IPS DF 4.7 (cell line): ENCODE measurements around the gene PURA.

Source experiments
- DNase-seq: peaks from one replicate; pipeline ENCODE4 v3.0.0-alpha.2; 2013; ENCODE audit warnings: low spot score; ENCODE audit errors: extremely low read depth

Gene PURA

DNA sequence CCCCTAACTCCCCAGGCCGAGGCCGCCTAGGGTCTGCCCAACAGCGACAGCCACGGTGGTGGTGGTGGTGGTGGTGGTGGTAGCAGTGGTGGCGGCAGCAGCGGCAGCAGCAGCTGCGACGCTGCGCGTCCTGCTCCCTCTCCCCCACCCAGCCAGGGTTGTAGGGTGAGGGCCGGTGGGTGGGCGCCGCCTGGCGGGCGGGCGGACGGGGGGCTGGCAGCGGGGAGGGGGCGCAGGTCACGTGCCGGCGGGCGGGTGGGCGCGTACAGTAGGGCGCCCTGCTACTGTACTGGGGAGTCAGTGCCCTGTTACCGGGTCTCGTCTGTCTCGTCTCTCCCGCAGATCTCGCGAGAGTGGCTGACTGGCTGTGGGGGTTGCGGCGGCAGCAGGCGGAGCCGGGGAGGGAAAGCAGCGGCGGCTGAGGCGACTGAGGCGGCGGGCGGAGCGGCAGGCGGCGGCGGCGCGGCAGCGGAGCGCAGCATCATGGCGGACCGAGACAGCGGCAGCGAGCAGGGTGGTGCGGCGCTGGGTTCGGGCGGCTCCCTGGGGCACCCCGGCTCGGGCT is at the start of gene PURA:
Gene PURA, plus strand, starts transcription at position 411 of the 565 bp plus-strand sequence. Its CDS starts 73 bp downstream, at position 484.
- DNase-seq = no peak

GRCh38 chr5:140072812-140073211 is 41.1 kb upstream of the PURA start:
- no peak for DNase-seq

DNA sequence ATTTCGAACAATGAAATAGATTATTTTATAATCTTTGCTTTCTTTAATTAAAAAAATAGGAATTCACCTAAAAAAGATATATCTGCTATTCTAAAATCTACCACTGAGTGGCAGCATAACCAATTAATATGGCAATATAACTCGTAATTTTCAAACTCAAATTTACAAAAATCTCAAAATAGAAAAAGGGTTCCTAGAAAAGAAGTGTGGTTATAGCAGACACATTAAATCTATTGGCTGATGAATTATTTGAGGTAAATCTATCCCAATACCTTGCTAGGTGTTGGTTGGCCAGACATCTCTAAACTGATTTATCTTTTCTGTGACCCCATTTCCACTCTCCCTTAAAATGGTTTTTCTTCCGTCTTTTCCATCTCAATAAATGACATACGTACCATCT is 40.6 kb upstream of the PURA start:
- no peak for DNase-seq

DNA sequence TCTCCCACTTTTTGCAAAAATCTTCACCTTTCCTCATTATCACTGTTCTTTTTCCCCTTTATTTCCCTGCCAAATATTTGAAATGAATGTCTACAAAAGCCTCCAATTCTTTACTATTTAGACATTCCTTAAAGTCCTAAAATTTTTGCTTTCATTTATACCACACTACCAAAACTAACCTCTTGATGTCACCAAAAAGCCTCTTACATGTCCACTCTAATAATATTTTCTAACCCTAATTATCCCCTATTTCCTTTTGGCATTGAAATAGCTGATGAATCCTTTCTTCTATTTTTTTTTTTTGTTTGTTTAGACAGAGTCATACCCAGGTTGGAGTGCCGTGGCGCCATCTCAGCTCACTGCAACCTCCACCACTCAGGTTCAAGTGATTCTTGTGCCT is 38.5 kb upstream of the PURA start:
- DNase-seq = no peak

- no peak for DNase-seq
Observed at GRCh38 chr5:140076142-140076541, 37.8 kb upstream of the PURA start.

- DNase-seq = no peak
Observed at GRCh38 chr5:140076788-140077187, 37.1 kb upstream of the PURA start.

- no peak for DNase-seq
Observed at GRCh38 chr5:140083120-140083519, 30.8 kb upstream of the PURA start.

DNA sequence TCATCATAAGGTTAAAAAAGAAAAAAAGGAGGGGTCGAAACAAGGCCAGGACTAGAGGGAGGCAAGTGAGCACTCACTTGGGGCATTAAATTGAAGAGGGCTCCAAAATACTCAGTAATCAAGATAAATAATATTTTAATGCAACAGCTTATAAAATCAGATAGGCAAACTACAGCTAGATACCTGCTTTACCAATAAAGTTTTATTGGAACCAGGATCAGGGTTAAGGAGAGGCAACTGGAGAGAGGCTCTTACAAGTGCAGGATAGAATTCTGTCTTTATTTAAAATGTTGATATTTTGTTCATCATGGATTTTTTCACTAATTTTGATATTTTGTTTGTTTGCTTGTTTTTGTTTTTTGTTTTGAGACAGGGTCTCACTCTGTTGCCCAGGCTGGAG is 30.3 kb upstream of the PURA start:
- no peak for DNase-seq

DNA sequence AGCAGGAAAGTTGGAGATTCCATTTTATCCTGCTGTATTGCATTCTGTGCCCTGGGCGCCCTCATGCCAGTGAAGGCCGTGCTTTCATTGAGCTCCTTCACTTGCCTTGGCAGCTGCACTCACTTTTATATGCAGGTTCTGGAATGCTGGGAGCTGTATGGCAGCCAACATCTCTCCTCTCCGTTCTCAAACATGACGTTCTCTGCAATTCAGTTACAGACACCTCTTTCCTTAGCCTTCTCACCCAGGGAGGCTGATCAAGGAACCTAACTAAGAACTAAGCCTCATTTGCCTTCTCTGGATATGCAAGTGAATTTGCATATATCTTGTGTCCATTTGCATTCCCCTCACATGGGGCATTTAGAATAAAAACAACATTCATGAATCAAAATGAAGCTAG is 29.4 kb upstream of the PURA start:
- DNase-seq = no peak

GRCh38 chr5:140090251-140090650 is 23.7 kb upstream of the PURA start:
- DNase-seq = no peak

DNA sequence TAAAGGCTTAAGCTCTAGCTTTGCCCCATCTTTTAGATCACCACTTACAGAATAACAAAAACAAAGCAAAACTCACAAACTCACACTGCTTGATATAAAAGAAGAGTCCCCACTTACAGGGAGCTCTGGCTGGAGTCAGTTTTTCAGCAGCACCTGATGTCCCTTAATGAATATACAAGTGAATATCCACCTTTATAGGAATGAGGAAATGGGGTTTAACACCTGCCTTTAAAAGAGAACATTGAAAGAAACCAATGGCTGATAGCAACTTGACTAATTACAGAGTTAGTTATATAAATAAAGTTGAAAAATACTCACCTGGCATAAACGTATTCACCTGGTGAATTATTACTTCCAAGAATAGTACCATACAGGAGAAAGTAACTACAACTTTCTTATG is 20.7 kb upstream of the PURA start:
- DNase-seq = no peak

DNA sequence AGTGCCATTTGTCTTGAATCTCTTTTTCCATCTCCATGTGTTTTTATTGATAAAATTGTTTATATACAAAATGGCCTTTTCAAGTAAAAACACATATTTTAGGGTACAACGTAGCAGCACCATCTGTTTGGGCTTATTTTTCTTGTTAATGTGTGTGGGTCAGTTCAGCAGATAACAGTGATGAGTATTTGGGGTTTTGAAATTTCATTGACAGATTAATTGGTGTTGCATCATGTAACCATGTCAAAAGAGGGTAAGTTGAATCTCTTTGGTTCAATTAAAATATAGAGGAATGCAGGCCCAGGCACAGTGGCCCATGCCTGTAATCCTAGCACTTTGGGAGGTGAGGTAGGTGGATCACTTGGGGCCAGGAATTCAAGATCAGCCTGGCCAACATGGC is 20.0 kb upstream of the PURA start:
- DNase-seq = no peak

GRCh38 chr5:140094889-140095288 is 19.0 kb upstream of the PURA start:
- no peak for DNase-seq

DNA sequence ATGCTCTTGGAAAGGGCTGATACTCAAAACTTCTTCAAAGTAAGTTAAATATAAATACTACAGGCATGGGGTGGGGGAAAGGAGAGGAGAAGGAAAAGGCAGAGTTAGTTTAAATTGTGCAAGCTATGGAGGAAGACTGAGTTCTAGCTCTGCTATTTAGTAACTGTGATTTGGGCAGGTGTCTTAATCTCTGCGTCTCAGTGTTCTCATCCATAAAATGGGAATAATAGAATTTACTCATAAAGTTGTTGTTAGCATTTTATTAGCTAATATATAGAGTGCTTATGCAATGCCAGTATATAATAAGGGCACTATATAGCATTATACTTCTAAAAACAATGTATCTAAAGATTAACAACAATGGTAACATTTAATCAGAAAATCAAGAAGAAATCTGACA is 12.7 kb upstream of the PURA start:
- no peak for DNase-seq

DNA sequence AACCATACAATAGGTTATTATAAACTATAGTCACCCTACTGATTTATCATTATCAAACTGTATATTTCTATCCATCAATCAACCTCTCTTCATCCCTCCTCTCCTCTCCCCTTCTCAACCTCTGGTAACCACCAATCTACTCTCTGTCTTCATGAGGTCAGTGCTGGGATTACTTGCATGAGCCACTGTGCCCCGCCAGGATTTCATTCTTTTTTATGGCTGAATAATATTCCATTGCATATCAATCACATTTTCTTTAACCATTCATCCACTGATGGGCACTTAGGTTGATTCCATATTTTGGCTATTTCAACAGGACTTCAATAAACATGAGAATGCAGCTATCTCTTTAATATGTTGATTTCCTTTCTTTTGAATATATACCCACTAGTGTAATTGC is 10.8 kb upstream of the PURA start:
- DNase-seq = no peak

DNA sequence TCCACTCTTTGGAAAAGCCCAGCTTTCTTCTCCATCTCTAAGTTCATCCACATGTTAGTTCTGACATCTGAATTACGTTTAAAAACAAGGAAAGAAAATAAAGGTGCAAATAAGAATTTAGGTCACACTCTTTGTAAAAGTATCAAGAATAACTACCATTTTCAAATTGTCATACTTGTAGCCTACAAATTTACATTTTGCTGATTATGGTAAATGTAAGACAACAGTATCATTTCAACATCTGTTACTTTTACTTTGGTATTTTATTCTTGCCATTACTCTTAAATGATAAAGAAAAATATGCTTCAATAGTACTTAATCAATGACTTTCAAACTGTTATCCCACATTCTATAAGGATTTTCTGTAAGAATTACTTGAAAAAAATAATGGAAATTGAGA is 9.8 kb upstream of the PURA start:
- DNase-seq = no peak

DNA sequence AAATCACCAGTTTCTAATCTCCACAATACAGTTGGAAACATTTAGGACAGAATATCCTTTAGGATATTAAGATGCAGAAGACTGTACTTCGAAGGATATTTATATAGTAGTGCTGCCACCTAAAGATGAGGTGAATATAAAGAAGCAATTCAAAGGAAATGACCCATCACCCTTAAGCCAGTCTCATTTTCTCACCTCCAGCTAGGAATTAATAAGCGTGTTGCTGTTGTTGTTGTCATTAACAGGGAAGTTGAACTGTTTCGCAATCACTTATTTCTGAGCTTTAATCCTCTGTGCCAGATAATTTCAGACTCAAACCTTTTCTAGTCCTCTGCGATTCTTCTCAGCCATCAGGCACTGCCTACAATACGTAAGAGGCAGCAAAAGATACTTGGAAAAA is 7.8 kb upstream of the PURA start:
- DNase-seq = no peak

DNA sequence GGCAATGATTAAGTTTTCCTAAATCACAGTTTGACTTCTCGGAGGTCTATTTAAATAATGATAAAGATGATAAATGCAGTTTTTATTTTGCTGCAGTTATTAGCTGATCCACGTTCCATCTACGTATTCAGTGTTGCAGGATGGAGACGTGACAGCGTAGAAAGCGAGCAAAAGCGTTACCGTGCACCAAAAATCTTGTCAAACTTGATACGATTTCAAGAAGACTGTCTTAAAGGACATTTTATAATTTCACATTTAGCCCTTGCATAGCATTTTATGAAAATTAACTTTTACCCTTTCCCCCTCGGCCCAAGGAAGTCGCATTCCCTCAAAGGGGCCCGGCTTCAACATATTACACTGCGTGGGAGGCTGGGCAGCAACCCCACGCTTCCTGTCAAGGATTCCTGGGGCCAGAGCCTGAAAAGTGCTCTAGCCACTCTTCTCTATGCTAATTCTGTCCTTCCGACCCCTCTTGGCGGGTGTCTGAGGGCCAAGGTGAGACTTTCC is 7.1 kb upstream of the PURA start:
- no peak for DNase-seq

DNA sequence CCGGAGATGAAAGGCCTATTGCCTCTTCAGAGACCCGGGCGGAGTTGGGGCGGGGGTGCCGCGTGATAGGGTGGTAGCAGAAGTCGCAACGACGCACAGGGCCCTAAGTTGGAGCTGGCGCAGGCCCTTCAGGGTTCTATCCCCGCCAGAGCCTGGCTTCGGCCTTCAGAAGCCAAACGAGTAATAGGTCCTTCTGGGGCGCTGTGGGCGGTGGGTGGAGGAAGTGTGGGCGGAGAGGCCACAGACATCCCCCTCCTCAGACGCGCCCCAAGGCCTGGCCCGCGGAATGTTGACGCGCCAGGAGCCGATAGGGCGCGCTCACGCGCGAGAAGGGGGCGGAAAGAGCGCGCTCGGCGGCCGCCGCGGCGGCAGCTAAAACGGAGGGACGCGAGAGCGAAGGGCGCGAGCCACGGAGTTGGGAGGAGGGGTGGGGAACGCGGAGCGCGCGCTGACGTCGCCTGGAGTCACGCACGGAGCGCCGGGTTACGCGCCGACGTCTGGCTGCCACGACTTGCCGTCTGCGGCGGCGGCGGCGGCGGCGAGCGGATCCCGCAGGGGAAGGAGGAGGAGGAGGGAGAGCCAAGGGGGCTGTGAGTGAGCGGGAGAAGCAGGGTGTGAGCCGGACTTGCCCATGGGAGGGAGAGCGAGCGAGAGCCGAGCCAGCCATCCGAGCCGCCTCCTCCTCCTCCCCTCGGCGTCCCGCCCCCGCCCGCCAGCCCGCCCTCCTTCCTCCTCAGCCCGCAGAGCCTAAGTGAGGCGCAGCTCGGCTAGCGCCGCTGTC is 6.4 kb upstream of the PURA start:
- DNase-seq = no peak

GRCh38 chr5:140108093-140109017 is 5.6 kb upstream of the PURA start:
- no peak for DNase-seq

GRCh38 chr5:140109018-140109758 is 4.7 kb upstream of the PURA start:
- no peak for DNase-seq
